HL-60/S4 (cell line): ENCODE measurements around the gene GRIK5.

Experiments
- in situ Hi-C: fragments of 300-500 bp; cut with MboI; formaldehyde crosslinking; loops from 2 replicates; pipeline ENCODE4 v1.14.3; 2022; ENCODE audit warnings: low sequenced_read_pairs

GRIK5 gene, protein sequence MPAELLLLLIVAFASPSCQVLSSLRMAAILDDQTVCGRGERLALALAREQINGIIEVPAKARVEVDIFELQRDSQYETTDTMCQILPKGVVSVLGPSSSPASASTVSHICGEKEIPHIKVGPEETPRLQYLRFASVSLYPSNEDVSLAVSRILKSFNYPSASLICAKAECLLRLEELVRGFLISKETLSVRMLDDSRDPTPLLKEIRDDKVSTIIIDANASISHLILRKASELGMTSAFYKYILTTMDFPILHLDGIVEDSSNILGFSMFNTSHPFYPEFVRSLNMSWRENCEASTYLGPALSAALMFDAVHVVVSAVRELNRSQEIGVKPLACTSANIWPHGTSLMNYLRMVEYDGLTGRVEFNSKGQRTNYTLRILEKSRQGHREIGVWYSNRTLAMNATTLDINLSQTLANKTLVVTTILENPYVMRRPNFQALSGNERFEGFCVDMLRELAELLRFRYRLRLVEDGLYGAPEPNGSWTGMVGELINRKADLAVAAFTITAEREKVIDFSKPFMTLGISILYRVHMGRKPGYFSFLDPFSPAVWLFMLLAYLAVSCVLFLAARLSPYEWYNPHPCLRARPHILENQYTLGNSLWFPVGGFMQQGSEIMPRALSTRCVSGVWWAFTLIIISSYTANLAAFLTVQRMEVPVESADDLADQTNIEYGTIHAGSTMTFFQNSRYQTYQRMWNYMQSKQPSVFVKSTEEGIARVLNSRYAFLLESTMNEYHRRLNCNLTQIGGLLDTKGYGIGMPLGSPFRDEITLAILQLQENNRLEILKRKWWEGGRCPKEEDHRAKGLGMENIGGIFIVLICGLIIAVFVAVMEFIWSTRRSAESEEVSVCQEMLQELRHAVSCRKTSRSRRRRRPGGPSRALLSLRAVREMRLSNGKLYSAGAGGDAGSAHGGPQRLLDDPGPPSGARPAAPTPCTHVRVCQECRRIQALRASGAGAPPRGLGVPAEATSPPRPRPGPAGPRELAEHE

DNA sequence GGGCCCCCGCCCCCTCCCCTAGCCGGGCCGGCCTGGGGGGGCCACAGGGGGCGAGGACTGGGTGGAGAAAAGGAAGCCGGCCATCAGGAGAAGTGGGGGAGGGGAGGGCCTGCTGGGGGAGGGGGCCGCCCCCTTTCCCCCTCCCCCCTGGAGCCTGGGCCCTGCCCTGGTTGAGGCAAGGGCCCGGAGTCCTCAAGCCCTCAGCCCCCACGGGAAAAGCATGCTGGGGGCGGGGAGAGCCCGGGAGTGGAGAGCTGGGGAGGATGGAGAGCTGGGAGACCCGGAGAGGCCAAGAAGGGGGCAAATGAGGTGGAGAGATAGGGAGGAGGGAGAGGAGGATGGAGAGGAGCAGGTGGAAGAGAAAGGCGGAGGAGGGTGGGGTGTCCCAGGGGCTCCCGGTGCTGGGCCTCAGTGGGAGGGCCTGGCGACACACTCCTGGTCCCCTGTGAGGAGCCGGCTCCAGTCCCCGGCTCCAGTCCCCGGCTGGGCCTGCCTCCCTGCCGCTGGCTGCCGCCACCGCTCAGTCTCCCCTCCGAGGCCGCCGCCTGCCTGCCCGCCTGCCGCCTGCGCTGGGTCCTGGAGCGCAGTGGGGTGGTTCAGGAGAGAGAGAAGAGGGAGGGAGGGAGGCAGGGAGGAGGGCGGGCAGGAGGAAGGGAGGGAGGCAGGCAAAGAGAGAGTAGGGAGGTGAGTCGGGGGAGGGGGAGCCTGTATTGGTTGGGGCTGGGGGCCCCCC lies at the start of gene GRIK5:
Gene GRIK5, minus strand, starts transcription at position 588 of the 733 bp plus-strand sequence. CDS start 4,436 bp downstream, outside the sequence.
- in situ Hi-C loops = no loop called here

DNA sequence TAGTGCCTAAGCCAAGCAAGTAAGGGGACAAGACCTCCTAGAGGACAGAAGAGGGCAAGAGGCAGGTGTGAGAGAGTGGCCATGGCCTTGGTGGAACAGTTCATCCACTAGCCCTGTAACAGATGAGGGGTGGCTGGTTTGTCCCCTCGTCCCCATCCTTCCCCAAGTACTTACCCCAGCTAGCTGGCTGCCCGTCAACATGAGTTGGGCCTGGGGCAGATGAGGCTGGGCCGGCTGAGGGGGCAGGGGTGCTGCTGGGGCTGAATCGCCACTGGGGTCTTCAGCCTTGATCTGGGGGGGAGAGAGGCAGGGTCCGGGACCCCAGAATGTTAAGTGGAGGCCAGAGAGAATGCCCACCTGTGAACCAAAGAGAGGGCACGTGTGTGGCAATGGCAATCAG lies 47.1 kb upstream of the GRIK5 start:
- in situ Hi-C loops = no loop called here

DNA sequence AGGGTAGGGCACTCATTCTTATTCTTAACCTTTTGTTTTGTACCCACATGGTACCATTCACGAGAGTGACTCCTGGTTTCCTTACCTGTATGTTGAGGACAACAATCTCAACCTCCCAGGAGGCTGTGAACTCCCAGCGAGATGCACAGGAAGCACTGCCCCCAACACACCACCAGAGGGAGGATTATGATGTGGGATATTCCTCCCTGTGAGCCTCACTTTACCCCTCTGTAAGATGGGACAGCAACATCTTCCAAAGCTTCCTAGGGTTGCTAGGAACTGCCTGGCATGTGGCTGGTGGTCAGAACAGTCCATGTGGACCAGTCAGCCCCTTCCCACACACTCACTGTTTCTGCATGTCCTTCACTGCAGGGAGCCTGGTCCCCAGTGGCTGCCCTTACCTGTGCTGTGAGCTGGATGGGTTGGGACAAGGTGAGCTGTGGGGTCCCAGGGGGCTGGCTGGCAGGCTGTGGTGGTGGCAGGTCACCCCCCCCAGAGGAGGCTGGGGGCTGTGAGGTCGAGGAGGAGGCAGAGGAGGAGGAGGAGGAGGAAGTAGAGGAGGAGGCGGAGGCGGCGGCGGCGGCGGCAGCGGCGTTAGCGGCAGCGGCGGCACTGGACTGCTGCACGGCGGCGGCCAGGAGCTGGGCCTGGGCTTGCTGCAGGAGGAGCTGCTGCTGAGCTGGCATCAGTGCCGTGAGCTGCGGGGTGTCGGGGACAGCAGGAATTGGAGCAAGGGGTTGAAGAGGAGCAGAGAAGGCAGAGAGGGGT lies 46.5 kb upstream of the GRIK5 start:
- in situ Hi-C loops = no loop called here

DNA sequence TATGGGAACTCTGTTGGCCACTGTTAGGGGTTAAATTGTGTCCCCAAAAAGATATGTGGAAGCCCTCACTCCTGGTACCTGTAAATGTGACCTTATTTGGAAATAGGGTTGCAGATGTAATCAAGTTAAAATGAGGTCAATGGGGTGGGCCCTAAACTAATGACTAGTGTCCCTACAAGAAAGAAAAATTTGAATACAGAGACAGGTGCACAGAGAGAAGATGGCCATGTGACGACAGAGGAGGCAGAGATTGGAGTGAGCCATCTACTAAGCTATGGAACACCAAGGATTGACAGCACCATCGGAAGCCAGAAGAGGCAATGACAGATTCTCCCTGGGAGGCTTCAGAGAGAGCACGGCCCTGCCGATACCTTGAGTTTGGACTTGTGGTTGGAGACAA lies 45.7 kb upstream of the GRIK5 start:
- in situ Hi-C loops = no loop called here

DNA sequence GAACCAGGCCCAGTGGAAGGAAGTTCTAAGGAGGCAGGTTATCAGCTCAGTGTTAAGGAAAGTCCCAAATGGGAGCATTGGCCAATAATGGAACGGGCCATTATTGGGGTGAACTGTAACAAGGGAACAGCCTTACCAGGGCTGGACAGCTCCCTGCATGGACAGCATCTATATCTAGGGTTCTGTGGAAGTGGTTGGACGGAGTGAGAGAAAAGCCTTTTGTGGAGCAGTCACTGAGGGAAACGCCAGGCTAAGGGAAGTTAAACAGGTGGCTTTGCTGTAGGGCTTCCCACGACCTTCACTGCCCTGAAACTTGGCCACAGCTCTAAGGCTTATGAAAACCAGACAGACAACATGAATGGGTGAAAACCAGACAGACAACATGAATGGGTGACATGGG lies 45.2 kb upstream of the GRIK5 start:
- in situ Hi-C loops = no loop called here

DNA sequence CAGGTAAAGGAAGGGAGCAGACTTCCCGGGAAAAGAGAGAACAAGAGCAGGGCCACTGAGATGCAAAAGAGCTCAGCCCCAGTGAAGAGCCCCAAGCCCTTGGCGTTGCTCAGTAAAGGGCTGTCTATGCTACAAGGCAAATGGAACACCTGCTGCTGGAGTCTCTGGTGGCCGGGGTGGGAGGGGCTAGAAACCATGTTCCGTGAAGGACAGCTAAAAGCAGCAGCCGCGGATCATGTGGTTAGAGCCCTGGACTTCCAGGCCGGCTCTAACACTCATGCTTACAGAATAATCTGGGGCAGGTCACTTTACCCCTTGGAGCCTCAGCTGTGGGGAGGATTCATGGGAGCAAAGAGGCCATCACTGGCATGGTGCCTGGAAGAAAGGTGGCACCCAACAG lies 44.4 kb upstream of the GRIK5 start:
- in situ Hi-C loops = no loop called here

DNA sequence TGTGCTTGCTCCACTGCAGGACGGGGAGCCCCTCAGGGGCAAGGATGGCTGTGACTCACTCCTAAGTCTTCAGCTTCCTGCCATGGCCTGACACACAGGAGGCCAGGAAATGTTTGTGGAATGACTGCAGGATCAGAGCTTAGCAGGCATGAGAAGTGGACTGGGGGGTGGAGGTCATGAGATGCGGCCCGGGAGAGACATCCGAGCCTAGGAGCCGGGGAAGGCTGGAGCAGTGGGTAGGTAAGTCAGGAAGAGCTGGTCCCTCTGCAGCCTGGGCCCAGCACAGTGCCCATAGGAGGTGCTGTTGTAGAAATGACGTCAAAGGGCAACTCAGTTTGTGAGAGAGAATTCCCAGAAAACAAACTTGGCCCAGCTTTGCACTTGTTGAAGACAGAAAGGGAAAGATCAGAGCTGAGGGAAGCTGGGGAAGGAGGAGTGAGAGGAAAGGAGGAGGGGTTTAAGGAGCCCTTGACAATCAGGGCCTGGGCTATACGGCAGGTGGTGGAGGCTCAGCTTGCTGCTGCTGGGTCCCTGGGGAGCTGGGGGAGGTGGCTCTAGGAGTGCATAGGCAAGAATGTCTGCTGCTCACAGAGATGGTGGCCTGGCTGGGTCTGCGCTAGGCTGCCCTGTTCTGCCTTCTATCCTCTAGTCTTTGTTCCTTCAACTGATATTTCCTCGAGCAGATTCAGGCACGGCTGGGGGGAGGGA lies 43.8 kb upstream of the GRIK5 start:
- in situ Hi-C loops = no loop called here

DNA sequence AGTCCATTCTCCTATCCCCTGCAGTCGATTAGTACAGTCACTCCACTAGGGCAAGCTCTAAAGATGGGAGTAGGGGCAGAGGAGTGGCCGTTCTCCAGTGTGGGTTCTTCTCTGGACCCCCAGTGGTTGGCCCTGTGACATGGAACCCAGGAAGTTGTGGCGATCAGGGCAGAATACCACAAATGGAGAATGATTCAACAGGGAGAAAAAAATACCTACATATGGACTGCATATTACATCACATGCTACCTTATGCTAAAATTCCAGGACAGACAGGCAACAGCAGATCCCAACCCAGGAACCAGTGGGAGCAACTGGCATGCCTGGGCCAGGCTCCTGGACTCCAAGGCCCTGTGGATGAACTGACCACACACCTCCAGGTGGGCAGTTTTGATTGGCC lies 41.8 kb upstream of the GRIK5 start:
- in situ Hi-C loops = no loop called here

DNA sequence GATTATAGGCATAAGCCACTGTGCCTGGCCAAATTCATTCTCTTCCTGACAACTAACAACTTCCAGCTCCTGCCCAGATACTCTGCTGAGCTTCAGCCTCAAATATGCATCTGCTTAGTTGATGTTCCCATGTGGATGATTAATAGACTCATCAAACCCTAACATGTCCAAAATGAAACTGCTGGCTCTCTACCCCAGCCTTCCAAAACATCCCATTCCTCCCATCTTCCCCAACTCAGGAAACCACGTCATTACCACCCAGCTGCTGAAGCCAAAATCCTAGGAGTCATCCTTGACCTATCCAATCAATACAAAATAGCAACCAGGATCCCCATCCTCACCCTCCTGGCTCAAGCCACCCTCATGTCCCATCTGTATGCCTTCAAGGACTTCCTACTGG lies 41.4 kb upstream of the GRIK5 start:
- in situ Hi-C loops = no loop called here

DNA sequence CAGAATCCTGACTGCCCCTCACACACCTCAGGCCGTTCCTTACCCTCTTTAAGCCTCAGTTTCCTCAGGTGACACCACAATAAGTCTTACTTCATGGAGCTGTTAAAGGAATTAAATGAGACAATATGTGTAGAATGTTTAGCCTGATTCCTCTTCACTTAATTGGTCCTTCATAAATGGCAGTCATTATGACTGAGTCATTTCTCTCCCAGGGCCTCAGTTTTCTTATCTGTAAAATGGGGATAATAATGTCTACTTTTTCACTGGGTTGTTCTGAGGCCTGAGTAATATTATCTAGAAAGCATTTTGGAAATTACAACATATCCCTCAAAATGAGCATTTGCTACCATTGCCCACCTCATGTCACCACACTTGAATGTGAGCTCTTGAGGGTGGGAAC lies 40.7 kb upstream of the GRIK5 start:
- in situ Hi-C loops = no loop called here

DNA sequence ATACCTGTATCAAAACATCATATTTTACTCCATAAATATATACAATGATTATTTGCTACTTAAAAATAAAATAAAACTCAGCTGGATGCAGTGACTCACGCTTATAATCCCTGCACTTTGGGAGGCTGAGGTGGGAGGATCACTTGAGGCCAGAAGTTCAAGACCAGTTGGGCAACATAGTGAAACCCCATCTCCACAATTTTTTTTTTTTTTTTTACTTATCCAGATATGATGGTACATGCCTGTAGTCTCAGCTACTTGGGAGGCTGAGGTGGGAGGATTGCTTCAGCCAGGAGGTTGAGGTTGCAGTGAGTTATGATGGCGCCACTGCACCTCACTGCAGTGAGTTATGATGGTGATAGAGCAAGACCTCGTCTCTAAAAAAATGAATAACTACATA lies 39.9 kb upstream of the GRIK5 start:
- in situ Hi-C loops = loop anchor here (10.0 kb wide), 1 partner anchor 325 kb away; no protein-coding TSS in a partner anchor

DNA sequence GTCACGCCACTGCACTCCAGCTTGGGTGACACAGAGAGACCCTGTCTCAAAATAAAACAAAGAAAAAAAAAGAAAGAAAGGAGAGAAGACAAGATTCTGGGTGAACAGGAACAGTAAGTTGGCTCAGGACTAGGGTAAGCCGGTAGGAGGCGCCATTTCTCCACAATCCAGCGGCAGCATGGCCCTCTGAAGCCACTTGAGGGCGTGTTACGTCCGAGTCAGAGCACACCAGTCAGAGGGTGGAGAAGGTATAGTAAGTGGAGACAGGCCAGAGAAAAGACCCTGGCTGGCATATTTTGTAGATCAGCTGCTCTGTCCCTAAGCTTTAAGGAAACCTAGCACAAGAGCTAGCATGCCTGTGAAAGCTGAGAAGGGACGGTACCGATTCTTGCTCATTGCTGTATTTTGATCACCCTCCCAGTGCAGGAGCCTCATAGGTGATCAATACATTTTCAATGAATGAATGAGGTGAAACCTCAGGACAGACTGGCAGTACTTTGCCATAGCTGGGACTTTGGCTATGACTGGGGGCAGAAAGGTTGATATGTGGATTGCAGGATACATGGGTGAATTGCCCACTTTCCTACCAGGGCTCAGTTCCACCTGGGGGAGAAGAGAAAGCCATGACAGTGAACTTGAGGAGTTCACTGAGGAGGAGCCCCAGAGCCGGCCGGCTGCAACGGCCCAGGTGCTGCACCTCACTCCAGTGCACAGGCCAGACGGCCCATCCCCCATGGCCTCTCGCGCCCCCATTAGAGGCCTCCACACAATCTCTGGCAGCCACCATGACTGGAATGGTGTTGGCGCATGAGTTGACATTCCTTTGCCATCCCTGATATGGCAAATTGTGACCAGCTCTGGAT lies 38.8 kb upstream of the GRIK5 start:
- in situ Hi-C loops = loop anchor here (10.0 kb wide), 1 partner anchor 326 kb away; no protein-coding TSS in a partner anchor

DNA sequence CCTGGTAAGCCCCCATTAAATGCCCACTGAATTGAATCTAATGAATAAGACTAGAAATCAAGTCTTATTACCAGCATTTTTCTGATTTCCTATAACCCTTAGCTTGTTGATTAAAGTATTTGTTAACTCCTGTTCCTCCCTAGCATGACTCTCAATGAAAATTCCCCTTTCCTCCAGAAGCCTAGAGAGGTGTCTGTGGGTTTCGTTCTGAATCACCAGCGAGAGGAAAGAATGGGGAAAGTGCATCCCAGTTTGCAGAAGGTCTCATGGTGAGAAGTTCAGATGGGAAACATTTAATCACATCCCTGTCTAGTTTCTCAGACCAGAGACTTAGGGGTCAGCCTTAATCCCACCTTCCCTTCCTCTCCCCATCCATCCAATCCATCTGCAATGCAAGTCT lies 35.4 kb upstream of the GRIK5 start:
- in situ Hi-C loops = loop anchor here (10.0 kb wide), 1 partner anchor 329 kb away; no protein-coding TSS in a partner anchor

DNA sequence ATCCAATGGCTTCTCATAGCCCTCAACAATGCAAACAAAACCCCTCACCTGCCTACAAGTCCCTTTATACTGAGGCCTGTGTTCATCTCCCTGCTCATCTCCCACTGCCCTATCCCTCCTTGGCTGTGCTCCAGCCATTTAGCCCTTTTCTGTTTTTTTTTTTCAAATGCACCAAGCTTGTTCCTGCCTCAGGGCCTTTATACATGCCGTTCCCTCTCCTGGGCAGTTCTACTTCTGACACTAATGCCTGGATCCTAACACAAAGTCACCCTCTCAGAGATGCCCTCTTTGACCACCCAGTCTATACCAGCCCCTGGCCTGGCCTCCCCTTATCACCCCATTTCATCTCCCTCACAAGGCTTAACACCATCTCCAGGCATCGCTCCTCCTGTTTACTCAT lies 32.9 kb upstream of the GRIK5 start:
- in situ Hi-C loops = loop anchor here (10.0 kb wide), 1 partner anchor 332 kb away; no protein-coding TSS in a partner anchor

DNA sequence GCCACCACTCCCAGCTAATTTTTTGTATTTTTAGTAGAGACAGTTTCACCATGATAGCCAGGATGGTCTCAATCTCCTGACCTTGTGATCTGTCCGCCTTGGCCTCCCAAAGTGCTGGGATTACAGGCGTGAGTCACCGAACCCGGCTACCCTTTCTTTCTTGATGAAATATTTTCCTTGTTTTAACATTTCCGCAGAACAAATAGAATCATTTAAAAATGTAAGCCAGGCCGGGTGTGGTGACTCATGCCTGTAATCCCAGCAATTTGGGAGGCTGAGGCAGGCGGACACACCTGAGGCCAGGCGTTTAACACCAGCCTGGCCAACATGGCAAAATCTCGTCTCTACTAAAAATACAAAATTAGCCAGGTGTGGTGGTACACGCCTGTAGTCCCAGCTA lies 30.2 kb upstream of the GRIK5 start:
- in situ Hi-C loops = loop anchor here (10.0 kb wide), 1 partner anchor 335 kb away; no protein-coding TSS in a partner anchor

DNA sequence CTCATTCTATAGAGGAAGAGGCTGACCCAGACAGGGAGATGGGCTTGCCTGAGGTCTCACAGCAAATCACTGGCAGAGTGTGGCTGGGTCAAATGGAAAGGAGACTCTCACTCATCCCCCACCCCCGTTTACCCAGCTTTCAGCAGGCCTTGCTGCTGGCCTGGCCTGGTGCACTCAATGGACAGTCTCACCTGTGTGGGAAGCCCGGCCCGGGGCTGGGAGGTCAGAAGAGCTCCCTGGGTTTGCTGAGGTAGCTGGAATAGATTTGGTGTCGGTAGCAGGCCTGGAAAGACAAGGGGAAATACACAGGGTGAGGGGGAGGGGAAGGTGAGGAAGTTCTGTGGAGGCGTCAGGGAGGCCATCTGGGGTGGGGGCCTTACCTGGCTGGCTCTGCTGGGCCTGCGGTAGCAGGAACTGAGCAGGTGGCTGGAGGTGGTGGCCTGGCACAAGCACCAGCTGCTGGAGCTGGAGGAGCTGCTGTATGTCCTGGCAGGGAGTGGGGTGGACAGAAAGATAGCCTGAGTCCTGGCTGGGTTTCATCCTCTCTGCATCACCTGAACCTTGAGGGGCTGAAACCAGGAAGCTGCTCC lies 29.4 kb upstream of the GRIK5 start:
- in situ Hi-C loops = no loop called here

DNA sequence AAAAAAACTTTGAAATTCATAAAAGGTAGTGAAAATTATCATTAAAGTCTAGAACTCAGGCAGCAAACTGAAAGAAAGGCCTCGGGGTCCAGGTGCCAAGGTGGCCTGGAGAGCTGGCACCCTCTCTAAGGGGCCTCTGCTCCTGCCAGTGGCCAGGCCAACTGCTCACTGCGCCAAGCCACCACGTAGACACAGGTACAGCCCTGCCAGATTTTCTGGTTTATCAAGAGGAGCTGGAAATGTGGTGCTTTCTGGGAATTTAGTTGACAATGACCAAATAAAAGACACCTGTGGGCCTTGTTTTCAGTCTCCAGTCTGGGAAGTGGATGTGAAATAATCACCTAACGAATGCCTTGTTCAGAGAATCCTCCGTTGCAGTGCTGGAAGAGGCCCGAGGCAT lies 28.8 kb upstream of the GRIK5 start:
- in situ Hi-C loops = no loop called here

DNA sequence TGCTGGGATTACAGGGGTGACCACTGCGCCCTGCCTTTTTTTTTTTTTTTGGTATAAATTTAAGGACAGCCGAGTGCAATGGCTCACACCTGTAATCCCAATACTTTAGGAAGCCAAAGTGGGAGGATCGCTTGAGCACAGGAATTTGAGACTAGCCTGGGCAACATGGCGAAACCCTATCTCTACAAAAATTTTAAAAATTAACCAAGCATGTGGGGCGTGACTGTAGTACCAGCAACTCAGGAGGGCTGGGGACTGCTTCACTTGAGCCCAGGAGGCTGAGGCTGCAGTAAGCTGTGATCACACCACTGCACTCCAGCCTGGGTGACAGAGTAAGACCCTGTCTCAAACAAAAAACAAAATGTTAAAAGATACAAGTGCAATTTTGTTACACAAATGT lies 27.5 kb upstream of the GRIK5 start:
- in situ Hi-C loops = no loop called here
